ENCODE results near the gene NFIB. TPM values are rescaled to one million over a fixed set of nuclear protein-coding genes. Genes with fewer than 3 reads are reported as not detected.

Gene NFIB
- total RNA-seq, 1 donor from 2014 or later = 76.4 TPM

GRCh38 chr9:14219850-14220249, 94.1 kb downstream of the NFIB start:
- Mint-ChIP-seq H3K27me3 (no peaks in the 10 kb centered on the region), H3K4me1 (ENCODE audit: unreplicated experiment) (peaks cover 20% of the 10 kb centered on the region)

GRCh38 chr9:14218253-14218652, 95.7 kb downstream of the NFIB start:
- H3K27me3 Mint-ChIP-seq = no peaks in the 10 kb centered on the region
- peaks cover 33% of the 10 kb centered on the region for H3K4me1 Mint-ChIP-seq (ENCODE audit: unreplicated experiment)
- no peak for DNase-seq (ENCODE audit: extremely low spot score, unreplicated experiment)
- H3K27ac Mint-ChIP-seq = no peak overlapping the region
- no peak overlapping the region for H3K4me3 Mint-ChIP-seq
- TF ChIP-seq CTCF (conservative IDR thresholded peaks at IDR 0.05) = no peak
- peaks cover 12% of the 10 kb centered on the region for H3K9me3 Mint-ChIP-seq
- H3K36me3 Mint-ChIP-seq = peaks cover 32% of the 10 kb centered on the region

More at GRCh38 chr9:14219850-14220249, 94.1 kb downstream of the NFIB start:
- Mint-ChIP-seq H3K36me3 (peaks cover 31% of the 10 kb centered on the region), H3K27ac (no peak overlapping the region), H3K9me3 (peaks cover 4% of the 10 kb centered on the region), H3K4me3 (no peak overlapping the region)
- no peak for TF ChIP-seq CTCF (conservative IDR thresholded peaks at IDR 0.05)
- no peak for DNase-seq (ENCODE audit: extremely low spot score, unreplicated experiment)

- no peak for DNase-seq (ENCODE audit: extremely low spot score, unreplicated experiment)
- TF ChIP-seq CTCF (conservative IDR thresholded peaks at IDR 0.05) = no peak
- no peaks in the 10 kb centered on the region for H3K27me3 Mint-ChIP-seq
- H3K4me1 Mint-ChIP-seq (ENCODE audit: unreplicated experiment) = peaks cover 35% of the 10 kb centered on the region
- no peak overlapping the region for H3K4me3 Mint-ChIP-seq
- peaks cover 22% of the 10 kb centered on the region for H3K36me3 Mint-ChIP-seq
- H3K27ac Mint-ChIP-seq = no peak overlapping the region
- peaks cover 8% of the 10 kb centered on the region for H3K9me3 Mint-ChIP-seq
Measured at GRCh38 chr9:14216612-14217194, 97.2 kb downstream of the NFIB start.

GRCh38 chr9:14215614-14216013, 98.3 kb downstream of the NFIB start:
- no peak overlapping the region for H3K27ac Mint-ChIP-seq
- peaks cover 34% of the 10 kb centered on the region for H3K4me1 Mint-ChIP-seq (ENCODE audit: unreplicated experiment)
- no peak overlapping the region for H3K4me3 Mint-ChIP-seq
- TF ChIP-seq CTCF (conservative IDR thresholded peaks at IDR 0.05) = no peak
- H3K27me3 Mint-ChIP-seq = no peaks in the 10 kb centered on the region
- peaks cover 8% of the 10 kb centered on the region for H3K9me3 Mint-ChIP-seq
- DNase-seq (ENCODE audit: extremely low spot score, unreplicated experiment) = no peak
- H3K36me3 Mint-ChIP-seq = peaks cover 14% of the 10 kb centered on the region

GRCh38 chr9:14214693-14215092, 99.2 kb downstream of the NFIB start:
- no peak for TF ChIP-seq CTCF (conservative IDR thresholded peaks at IDR 0.05)
- peaks cover 8% of the 10 kb centered on the region for H3K9me3 Mint-ChIP-seq
- peaks cover 14% of the 10 kb centered on the region for H3K36me3 Mint-ChIP-seq
- peak overlapping the region; percentile 7 for H3K27ac Mint-ChIP-seq
- H3K4me3 Mint-ChIP-seq = no peak overlapping the region
- peaks cover 41% of the 10 kb centered on the region for H3K4me1 Mint-ChIP-seq (ENCODE audit: unreplicated experiment)
- no peaks in the 10 kb centered on the region for H3K27me3 Mint-ChIP-seq
- DNase-seq (ENCODE audit: extremely low spot score, unreplicated experiment) = no peak
